ENCODE data around the gene UCK1.
"Not testable (repeated sequence)": the region's sequence is repeated elsewhere in the genome, so short reads cannot be mapped to it uniquely, and the experiment has no call there.

UCK1 gene

GRCh38 chr9:131554843-131555351 is 23.8 kb upstream of the UCK1 start:
- FAIRE-seq = no peak

GRCh38 chr9:131554087-131554842 is 23.2 kb upstream of the UCK1 start:
- FAIRE-seq (no peak), DNase-seq (ENCODE audit: insufficient read length, low spot score) (no peak)

More at GRCh38 chr9:131554843-131555351, 23.8 kb upstream of the UCK1 start:
- DNase-seq (ENCODE audit: insufficient read length, low spot score) = no peak

- no peak for FAIRE-seq
These were observed 21.0 kb upstream of the UCK1 start for GRCh38 chr9:131552030-131552429.

GRCh38 chr9:131550465-131550864 is 19.4 kb upstream of the UCK1 start:
- FAIRE-seq; DNase-seq (ENCODE audit: insufficient read length, low spot score): not testable (repeated sequence)

More at GRCh38 chr9:131552030-131552429, 21.0 kb upstream of the UCK1 start:
- no peak for DNase-seq (ENCODE audit: insufficient read length, low spot score)

- DNase-seq (ENCODE audit: insufficient read length, low spot score); FAIRE-seq: not testable (repeated sequence)
These were observed 18.1 kb upstream of the UCK1 start for GRCh38 chr9:131549186-131549585.

- DNase-seq (ENCODE audit: insufficient read length, low spot score) (no peak), FAIRE-seq (no peak)
These were observed 15.4 kb upstream of the UCK1 start for GRCh38 chr9:131546336-131547084.

GRCh38 chr9:131545786-131546335 is 14.8 kb upstream of the UCK1 start:
- no peak for DNase-seq (ENCODE audit: insufficient read length, low spot score)

GRCh38 chr9:131545003-131545785 is 14.1 kb upstream of the UCK1 start, which contains the start of gene PRRT1B:
TSS of gene PRRT1B (plus strand) at chr9:131545523. CDS start at chr9:131545616, 93 bp downstream.
- no peak for FAIRE-seq
- DNase-seq (ENCODE audit: insufficient read length, low spot score) = no peak

More at GRCh38 chr9:131545786-131546335, 14.8 kb upstream of the UCK1 start:
- FAIRE-seq = no peak

- DNase-seq (ENCODE audit: insufficient read length, low spot score) (no peak), FAIRE-seq (no peak)
These were observed 12.1 kb upstream of the UCK1 start for GRCh38 chr9:131543141-131543540.

GRCh38 chr9:131539223-131539923 is 8.3 kb upstream of the UCK1 start:
- DNase-seq (ENCODE audit: insufficient read length, low spot score) = no peak
- FAIRE-seq = no peak

GRCh38 chr9:131537946-131538345 is 6.9 kb upstream of the UCK1 start:
- FAIRE-seq = no peak
- no peak for DNase-seq (ENCODE audit: insufficient read length, low spot score)

- DNase-seq (ENCODE audit: insufficient read length, low spot score) = no peak
These were observed 3.7 kb upstream of the UCK1 start for GRCh38 chr9:131534721-131535237.

GRCh38 chr9:131530546-131530919 is 530 bp downstream of the UCK1 start:
- FAIRE-seq = peak; percentile 80
- DNase-seq (ENCODE audit: insufficient read length, low spot score) = peak; percentile 63

More at GRCh38 chr9:131534721-131535237, 3.7 kb upstream of the UCK1 start:
- FAIRE-seq = no peak

- DNase-seq (ENCODE audit: insufficient read length, low spot score) (no peak), FAIRE-seq (no peak)
These were observed 1.2 kb downstream of the UCK1 start for GRCh38 chr9:131529597-131530545.

- FAIRE-seq = no peak
- DNase-seq (ENCODE audit: insufficient read length, low spot score) = no peak
These were observed 2.1 kb downstream of the UCK1 start for GRCh38 chr9:131528886-131529505.

- FAIRE-seq (no peak), DNase-seq (ENCODE audit: insufficient read length, low spot score) (no peak)
These were observed 2.9 kb downstream of the UCK1 start for GRCh38 chr9:131528186-131528585.

GRCh38 chr9:131525643-131526565 is 5.2 kb downstream of the UCK1 start:
- no peak for FAIRE-seq
- DNase-seq (ENCODE audit: insufficient read length, low spot score) = no peak
